Progenitor cell of endocrine pancreas (in vitro differentiated cells): Measurements from ENCODE around the gene TSFM. TPM values are rescaled to one million over a fixed set of nuclear protein-coding genes. Genes with fewer than 3 reads are reported as not detected.

ENCODE experiments used
- DNase-seq: peaks from one replicate; pipeline ENCODE4 v3.0.0; 2021; ENCODE audit warnings: low spot score; ENCODE audit not compliant: unreplicated experiment
- H3K27ac Mint-ChIP-seq: 2 replicates; pipeline ENCODE4 v1.8.0; 2021; ENCODE audit warnings: mild to moderate bottlenecking, moderate library complexity, mixed read lengths
- H3K27me3 Mint-ChIP-seq: 2 replicates; pipeline ENCODE4 v1.8.0; 2021; ENCODE audit warnings: mixed read lengths
- H3K36me3 Mint-ChIP-seq: 2 replicates; pipeline ENCODE4 v1.8.0; 2022; ENCODE audit warnings: mixed read lengths; ENCODE audit not compliant: insufficient read depth
- H3K4me1 Mint-ChIP-seq: 2 replicates; pipeline ENCODE4 v1.8.0; 2021; ENCODE audit warnings: low read depth, mixed read lengths
- H3K4me3 Mint-ChIP-seq: 2 replicates; pipeline ENCODE4 v1.8.0; 2021; ENCODE audit warnings: low read depth, mild to moderate bottlenecking, moderate library complexity, mixed read lengths
- H3K9me3 Mint-ChIP-seq: 2 replicates; pipeline ENCODE4 v1.8.0; 2021; ENCODE audit warnings: low read depth, mixed read lengths
- CTCF ChIP-seq: fragments of 200-600 bp; sonication (generic); IDR thresholded peaks from one replicate; pipeline ENCODE4 v1.5.0; 2021; ENCODE audit warnings: antibody characterized with exemption, mild to moderate bottlenecking; ENCODE audit not compliant: unreplicated experiment
- total RNA-seq: library from RNA; stranded (reverse); gene quantifications from 2 replicates; pipeline ENCODE4 v1.2.1, GENCODE V29; 2021

Gene TSFM
- total RNA-seq, 1 donor from 2014 or later = 25.7 TPM

GRCh38 chr12:57763881-57764661 lies 18.5 kb upstream of the TSFM start:
- peaks cover 10% of the 10 kb centered on the region for H3K4me1 Mint-ChIP-seq
- peak overlapping the region; percentile 60 for H3K4me3 Mint-ChIP-seq
- DNase-seq = no peak
- peaks cover 63% of the 10 kb centered on the region for H3K27me3 Mint-ChIP-seq
- H3K9me3 Mint-ChIP-seq = no peaks in the 10 kb centered on the region
- no peak overlapping the region for H3K27ac Mint-ChIP-seq
- TF ChIP-seq CTCF = no peak
- H3K36me3 Mint-ChIP-seq = peaks cover 10% of the 10 kb centered on the region

DNA sequence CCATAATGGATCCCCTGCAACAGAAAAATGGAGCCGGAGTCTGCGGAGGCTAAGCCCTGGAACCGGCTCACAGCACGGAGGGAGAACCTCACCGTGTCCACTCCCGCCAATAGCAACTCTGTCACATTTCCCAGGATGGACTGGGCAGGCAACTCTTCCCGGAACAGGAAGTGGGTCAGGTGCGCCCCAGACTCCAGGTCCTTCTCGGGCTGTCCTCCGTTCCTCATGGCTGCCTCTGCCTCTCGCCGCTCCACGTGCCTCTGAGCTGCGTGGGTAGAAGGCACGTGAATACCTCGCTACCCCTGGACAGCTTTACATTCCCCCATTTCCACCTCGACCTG lies 18.0 kb upstream of the TSFM start:
- Mint-ChIP-seq H3K27ac (no peak overlapping the region), H3K4me1 (peaks cover 10% of the 10 kb centered on the region), H3K27me3 (peaks cover 63% of the 10 kb centered on the region), H3K9me3 (no peaks in the 10 kb centered on the region), H3K4me3 (peak overlapping the region; percentile 60), H3K36me3 (peaks cover 8% of the 10 kb centered on the region)
- no peak for DNase-seq
- TF ChIP-seq CTCF = no peak

- peaks cover 63% of the 10 kb centered on the region for H3K27me3 Mint-ChIP-seq
- peaks cover 10% of the 10 kb centered on the region for H3K4me1 Mint-ChIP-seq
- peaks cover 8% of the 10 kb centered on the region for H3K36me3 Mint-ChIP-seq
- no peak for DNase-seq
- no peak overlapping the region for H3K27ac Mint-ChIP-seq
- peak overlapping the region; percentile 60 for H3K4me3 Mint-ChIP-seq
- TF ChIP-seq CTCF = peak; percentile 40
- no peaks in the 10 kb centered on the region for H3K9me3 Mint-ChIP-seq
Measured at GRCh38 chr12:57765003-57765697, 17.4 kb upstream of the TSFM start.

DNA sequence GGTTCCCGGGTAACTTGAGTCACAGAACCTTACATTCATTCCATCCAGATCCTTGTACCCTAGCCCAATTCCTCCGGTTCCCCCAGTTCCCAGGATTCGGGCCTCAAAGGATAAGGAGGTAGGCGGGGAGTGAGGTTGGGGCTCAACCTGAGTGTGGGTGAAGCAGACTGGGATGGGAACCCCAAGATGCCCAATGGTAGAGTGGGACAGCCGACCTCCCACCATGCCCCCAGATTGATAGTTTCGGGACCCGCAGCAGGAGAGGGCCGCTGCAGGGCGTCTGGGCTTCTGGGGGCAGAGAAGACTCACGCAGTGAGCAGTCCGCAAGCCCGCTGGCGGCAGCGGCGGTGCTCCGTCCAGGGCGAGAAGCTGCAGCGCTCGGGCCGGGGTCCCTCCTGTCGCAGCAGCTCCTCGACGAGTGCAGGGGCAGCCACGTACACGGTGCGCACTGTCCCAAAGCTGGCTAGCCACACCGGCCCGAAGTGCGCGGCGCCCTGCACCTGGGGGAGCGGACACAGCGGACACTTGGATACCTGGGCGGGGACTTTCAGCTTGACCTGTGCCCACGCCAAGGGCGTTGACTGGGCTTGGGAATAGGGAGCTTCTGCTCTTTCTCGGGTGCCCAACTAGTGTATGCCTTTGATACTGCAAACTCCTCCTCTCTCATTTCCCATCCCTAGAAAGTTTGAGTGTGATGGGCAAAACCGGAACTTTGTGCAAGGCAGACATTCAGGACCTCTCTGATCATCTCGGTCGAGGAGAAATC lies 16.7 kb upstream of the TSFM start:
- H3K36me3 Mint-ChIP-seq = peaks cover 8% of the 10 kb centered on the region

More for the DNA sequence above, 16.7 kb upstream of the TSFM start:
- no peak for TF ChIP-seq CTCF
- Mint-ChIP-seq H3K4me1 (peaks cover 10% of the 10 kb centered on the region), H3K27ac (no peak overlapping the region), H3K27me3 (peaks cover 63% of the 10 kb centered on the region), H3K4me3 (peak overlapping the region; percentile 52), H3K9me3 (no peaks in the 10 kb centered on the region)
- DNase-seq = no peak
